Measurements from ENCODE around the gene TUBB1. TPM values are rescaled to one million over a fixed set of nuclear protein-coding genes. Genes with fewer than 3 reads are reported as not detected.

TUBB1 gene
- total RNA-seq, 4 donors from 2014 or later = under 0.01 to 0.83 TPM; not detected in 2

DNA sequence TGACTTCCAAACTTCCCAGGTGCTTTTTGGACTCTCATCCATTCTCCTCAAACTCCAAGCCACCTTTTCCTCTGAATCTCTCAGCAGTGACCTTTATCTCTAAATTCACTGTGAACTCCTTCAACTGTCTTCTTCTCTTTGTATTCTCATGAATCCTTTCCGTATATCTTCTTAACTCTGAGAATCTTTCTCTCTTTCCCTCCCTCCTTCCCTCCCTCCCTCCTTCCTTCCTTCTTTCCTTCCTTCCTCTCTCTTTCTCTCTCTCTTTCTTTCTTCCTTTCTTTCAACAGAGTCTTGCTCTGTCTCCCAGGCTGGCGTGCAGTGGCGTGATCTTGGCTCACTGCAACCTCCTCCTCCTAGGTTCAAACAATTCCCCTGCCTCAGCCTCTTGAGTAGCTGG is 27.6 kb downstream of the TUBB1 start:
- Histone ChIP-seq H3K36me3 (no peaks in the 10 kb centered on the region), H3K4me3 (no peak overlapping the region), H3K27me3 (peaks cover 0 to 8% (median 0%) of the 10 kb centered on the region in 4 donors), H3K4me1 (peaks cover 10 to 11% (median 10%) of the 10 kb centered on the region in 4 donors), H3K27ac (replicated peaks in 1 of 4) (no peak overlapping the region), H3K9me3 (no peaks in the 10 kb centered on the region)
- TF ChIP-seq POLR2AphosphoS5 (IDR thresholded peaks at IDR 0.05) (no peak), CTCF (IDR thresholded peaks at IDR 0.05) (no peak), EP300 (IDR thresholded peaks at IDR 0.05) (no peak), POLR2A (IDR thresholded peaks at IDR 0.05; ENCODE audit: low read depth) (no peak)
- 95% methylated on average over 3 of the region's 3 CpGs for WGBS
- no peak for DNase-seq (ENCODE audit: extremely low spot score)
- intact Hi-C loops (cut with DNase I) = no loop called here

DNA sequence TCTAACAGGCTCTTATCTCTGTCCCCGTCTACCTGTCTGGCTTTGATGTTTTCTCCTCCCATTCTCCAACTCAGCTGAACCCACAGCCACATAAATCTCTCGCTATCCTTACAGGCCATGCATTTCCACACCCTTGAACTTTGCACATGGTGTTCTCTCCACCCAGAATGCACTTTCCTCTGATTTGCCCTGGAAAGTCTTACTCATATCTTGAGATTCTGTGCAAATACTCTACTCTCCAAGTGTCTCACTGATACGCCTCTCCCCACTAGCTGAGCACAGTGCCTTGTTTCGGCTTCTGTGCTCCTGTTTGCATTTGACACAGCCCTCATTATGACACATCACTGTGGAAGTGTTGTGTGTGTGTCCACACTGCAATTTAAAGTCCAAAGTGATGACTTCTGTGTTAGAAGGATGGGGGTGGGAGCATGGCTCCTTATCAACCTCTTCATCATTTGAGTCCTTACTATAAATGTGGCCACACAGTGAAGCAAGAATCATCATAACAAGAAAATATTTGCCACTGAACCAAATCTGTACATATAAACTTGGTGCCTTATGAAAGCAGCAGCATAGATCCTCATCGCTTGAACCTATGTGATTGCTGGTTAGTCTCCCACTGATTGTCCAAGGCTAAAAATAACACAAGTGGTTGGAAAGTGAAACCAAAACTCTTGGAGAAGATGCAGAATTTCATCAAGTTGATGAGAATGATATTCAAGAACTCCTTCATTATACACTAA is 28.9 kb downstream of the TUBB1 start:
- H3K9me3 ChIP-seq = no peaks in the 10 kb centered on the region
- H3K4me3 ChIP-seq = no peak overlapping the region
- no peaks in the 10 kb centered on the region for H3K36me3 ChIP-seq
- H3K27ac ChIP-seq (replicated peaks in 1 of 4) = no peak overlapping the region
- H3K4me1 ChIP-seq = peaks cover 4 to 9% (median 5%) of the 10 kb centered on the region in 4 donors
- peaks cover 0 to 18% (median 0%) of the 10 kb centered on the region in 4 donors for H3K27me3 ChIP-seq
- 86% methylated on average over 5 of the region's 5 CpGs for WGBS
- intact Hi-C loops (cut with DNase I) = no loop called here
- TF ChIP-seq CTCF (IDR thresholded peaks at IDR 0.05) (no peak), POLR2A (IDR thresholded peaks at IDR 0.05; ENCODE audit: low read depth) (no peak), EP300 (IDR thresholded peaks at IDR 0.05) (no peak), POLR2AphosphoS5 (IDR thresholded peaks at IDR 0.05) (no peak)
- no peak for DNase-seq (ENCODE audit: extremely low spot score)

DNA sequence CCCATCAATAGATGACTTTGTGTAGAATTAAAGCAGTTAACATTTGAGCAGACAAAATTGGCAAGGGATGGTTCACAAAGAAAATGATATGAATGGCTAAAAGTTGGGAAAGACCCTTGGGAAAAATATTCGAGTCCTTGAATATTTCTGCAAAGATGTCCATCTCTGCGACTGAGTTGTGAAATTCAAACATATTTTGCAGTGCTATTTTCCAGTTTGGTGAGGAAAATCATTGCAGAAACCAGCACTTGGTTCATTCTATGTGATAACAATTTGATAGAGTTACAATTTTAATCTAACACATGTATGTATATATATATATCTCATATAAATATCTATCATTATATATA is 29.4 kb downstream of the TUBB1 start:
- intact Hi-C loops (cut with DNase I) = no loop called here

GRCh38 chr20:59050437-59050836 is 31.2 kb downstream of the TUBB1 start:
- Histone ChIP-seq H3K36me3 (no peaks in the 10 kb centered on the region), H3K4me1 (no peaks in the 10 kb centered on the region), H3K27ac (replicated peaks in 1 of 4) (no peak overlapping the region), H3K9me3 (no peaks in the 10 kb centered on the region), H3K27me3 (peaks cover 0 to 18% (median 0%) of the 10 kb centered on the region in 4 donors), H3K4me3 (no peak overlapping the region)
- no peak for TF ChIP-seq POLR2A (IDR thresholded peaks at IDR 0.05; ENCODE audit: low read depth)
- no peak for TF ChIP-seq POLR2AphosphoS5 (IDR thresholded peaks at IDR 0.05)
- no peak for TF ChIP-seq CTCF (IDR thresholded peaks at IDR 0.05)
- TF ChIP-seq EP300 (IDR thresholded peaks at IDR 0.05) = no peak
- 64% methylated on average over 1 of the region's 1 CpG for WGBS
- DNase-seq (ENCODE audit: extremely low spot score) = no peak
- intact Hi-C loops (cut with DNase I) = no loop called here

More for the DNA sequence above, 29.4 kb downstream of the TUBB1 start:
- TF ChIP-seq POLR2AphosphoS5 (IDR thresholded peaks at IDR 0.05) (no peak), EP300 (IDR thresholded peaks at IDR 0.05) (no peak), POLR2A (IDR thresholded peaks at IDR 0.05; ENCODE audit: low read depth) (no peak)
- H3K9me3 ChIP-seq = no peaks in the 10 kb centered on the region
- H3K27me3 ChIP-seq = peaks cover 0 to 18% (median 0%) of the 10 kb centered on the region in 4 donors
- no peaks in the 10 kb centered on the region for H3K36me3 ChIP-seq
- peaks cover 0 to 3% (median 0%) of the 10 kb centered on the region in 4 donors for H3K4me1 ChIP-seq
- WGBS = 84% methylated on average over 2 of the region's 2 CpGs
- H3K27ac ChIP-seq (replicated peaks in 1 of 4) = no peak overlapping the region
- no peak for DNase-seq (ENCODE audit: extremely low spot score)
- H3K4me3 ChIP-seq = no peak overlapping the region

DNA sequence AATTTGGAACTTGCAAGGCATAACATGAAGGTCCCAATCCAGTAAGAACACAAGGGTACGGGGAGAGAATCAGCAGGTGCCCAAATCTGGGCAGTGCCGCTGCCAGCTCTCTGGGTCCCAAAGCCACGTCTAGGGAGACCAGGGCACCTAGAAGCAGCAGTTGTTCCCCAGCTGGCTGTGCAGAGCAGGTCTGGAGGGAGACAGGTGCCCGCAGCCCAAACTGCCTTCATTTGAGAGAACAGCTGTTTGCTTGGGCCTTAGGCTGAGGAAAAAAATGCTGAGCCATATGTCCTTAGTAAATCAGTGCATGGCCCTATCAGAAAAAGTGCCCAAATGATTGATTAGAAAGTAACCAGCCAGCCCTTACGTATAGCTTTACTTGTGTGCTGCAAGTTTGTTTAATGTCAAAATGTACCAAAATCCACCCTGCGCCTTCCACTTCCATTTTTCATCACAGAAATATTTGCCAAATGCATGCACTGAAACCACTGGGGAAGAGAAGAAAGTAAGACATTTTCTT is 32.5 kb downstream of the TUBB1 start:
- Histone ChIP-seq H3K36me3 (no peaks in the 10 kb centered on the region), H3K9me3 (no peaks in the 10 kb centered on the region), H3K27ac (replicated peaks in 1 of 4) (no peak overlapping the region), H3K4me1 (no peaks in the 10 kb centered on the region), H3K4me3 (no peak overlapping the region), H3K27me3 (peaks cover 0 to 18% (median 0%) of the 10 kb centered on the region in 4 donors)
- no peak for DNase-seq (ENCODE audit: extremely low spot score)
- no peak for TF ChIP-seq CTCF (IDR thresholded peaks at IDR 0.05)
- TF ChIP-seq POLR2AphosphoS5 (IDR thresholded peaks at IDR 0.05) = no peak
- TF ChIP-seq POLR2A (IDR thresholded peaks at IDR 0.05; ENCODE audit: low read depth) = no peak
- no peak for TF ChIP-seq EP300 (IDR thresholded peaks at IDR 0.05)
- intact Hi-C loops (cut with DNase I) = no loop called here
- WGBS = 61% methylated on average over 6 of the region's 6 CpGs
